Activated T-cell treated with anti-CD3 and anti-CD28 coated beads, Interleukin-2, amount 50 U/mL, for 24 hours (primary cell): Measurements from ENCODE around the gene TPMT.

Source experiments
- DNase-seq: peaks from one replicate; pipeline ENCODE4 v3.0.0-alpha.2; 2020
- H3K27ac Mint-ChIP-seq: 2 replicates; pipeline ENCODE4 v1.8.0; 2020; ENCODE audit warnings: mild to moderate bottlenecking, mixed read lengths
- H3K27me3 Mint-ChIP-seq: 2 replicates; pipeline ENCODE4 v1.8.0; 2020; ENCODE audit warnings: mixed read lengths
- H3K36me3 Mint-ChIP-seq: 2 replicates; pipeline ENCODE4 v1.8.0; 2020; ENCODE audit warnings: low read depth, mixed read lengths
- H3K4me1 Mint-ChIP-seq: 2 replicates; pipeline ENCODE4 v1.8.0; 2020; ENCODE audit warnings: low read depth, mixed read lengths
- H3K4me3 Mint-ChIP-seq: 2 replicates; pipeline ENCODE4 v1.8.0; 2020; ENCODE audit warnings: mild to moderate bottlenecking, moderate library complexity, mixed read lengths
- H3K9me3 Mint-ChIP-seq: 2 replicates; pipeline ENCODE4 v1.8.0; 2020; ENCODE audit warnings: mixed read lengths

The TPMT gene

DNA sequence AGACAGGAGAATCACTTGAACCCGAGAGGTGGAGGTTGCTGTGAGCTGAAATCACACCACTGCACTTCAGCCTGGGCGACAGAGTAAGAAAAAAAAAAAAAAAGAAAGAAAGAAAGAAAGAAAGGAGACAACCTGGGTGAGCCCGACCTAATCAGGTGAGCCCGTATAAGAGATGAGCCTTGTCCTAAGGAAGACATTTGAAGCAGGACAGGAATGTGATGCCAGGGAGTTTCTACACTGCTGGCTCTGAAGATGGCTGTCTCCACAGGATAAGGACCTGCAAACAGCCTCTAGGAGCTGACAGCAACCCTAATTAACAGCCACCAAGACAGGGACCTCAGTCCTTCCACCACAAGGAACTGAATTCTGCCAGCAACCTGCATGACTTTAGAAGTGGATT is 74.3 kb downstream of the TPMT start:
- peaks cover 10% of the 10 kb centered on the region for H3K9me3 Mint-ChIP-seq
- no peak overlapping the region for H3K27ac Mint-ChIP-seq
- no peaks in the 10 kb centered on the region for H3K36me3 Mint-ChIP-seq
- no peak for DNase-seq
- H3K4me1 Mint-ChIP-seq: no peaks in the 10 kb centered on the region
- peaks cover 30% of the 10 kb centered on the region for H3K27me3 Mint-ChIP-seq
- H3K4me3 Mint-ChIP-seq: no peak overlapping the region

DNA sequence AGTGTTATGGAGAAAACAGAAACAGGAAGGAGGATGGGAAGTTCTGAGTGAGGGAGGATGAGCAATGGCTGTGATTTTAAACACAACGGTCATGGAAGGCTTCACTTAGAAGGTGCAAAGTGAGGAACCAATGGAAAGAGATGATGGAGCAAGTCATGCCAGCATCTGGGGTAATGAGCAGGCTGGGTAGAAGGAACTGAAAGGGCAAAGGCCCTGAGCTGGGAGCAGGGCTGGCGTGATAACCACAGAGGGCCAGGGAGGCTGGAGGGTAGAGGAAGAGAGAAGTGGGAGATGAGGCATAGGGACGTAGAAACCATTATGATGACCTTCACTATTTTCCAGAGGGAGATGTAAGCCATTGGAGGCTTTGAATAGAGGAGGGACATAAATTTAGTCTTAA is 76.0 kb downstream of the TPMT start:
- no peak for DNase-seq
- Mint-ChIP-seq H3K9me3 (peaks cover 19% of the 10 kb centered on the region), H3K4me1 (no peaks in the 10 kb centered on the region), H3K4me3 (no peak overlapping the region), H3K27me3 (peaks cover 43% of the 10 kb centered on the region), H3K27ac (no peak overlapping the region), H3K36me3 (no peaks in the 10 kb centered on the region)
